GM12878 (cell line): ENCODE data around the gene PAK2. TPM values are rescaled to one million over a fixed set of nuclear protein-coding genes. Genes with fewer than 3 reads are reported as not detected.

Experiments
- BCL3 ChIP-seq: IDR thresholded peaks from 2 replicates; pipeline ENCODE4 v1.6.1; 2011; ENCODE audit warnings: borderline replicate concordance, low read depth, mild to moderate bottlenecking, moderate library complexity, low read length; ENCODE audit not compliant: insufficient read depth, poor library complexity, severe bottlenecking
- BCLAF1 ChIP-seq: fragments of 450-650 bp; IDR thresholded peaks from 2 replicates; pipeline ENCODE4 v1.6.1; 2017; ENCODE audit warnings: antibody characterized with exemption, mild to moderate bottlenecking, moderate library complexity
- BMI1 ChIP-seq: fragments of 450-650 bp; IDR thresholded peaks from 2 replicates; pipeline ENCODE4 v1.6.1; 2016; ENCODE audit warnings: mild to moderate bottlenecking, moderate library complexity, borderline replicate concordance
- CHD4 ChIP-seq: fragments of 200-600 bp; sonication (generic); IDR thresholded peaks from 2 replicates; pipeline ENCODE4 v1.6.1; 2016; ENCODE audit warnings: mild to moderate bottlenecking
- ELK1 ChIP-seq: IDR thresholded peaks from 2 replicates; pipeline ENCODE4 v1.6.1; 2012; ENCODE audit warnings: low read depth, low read length, improper control_type of control experiment
- ESRRA ChIP-seq: IDR thresholded peaks from 2 replicates; pipeline ENCODE4 v1.6.1; 2012; ENCODE audit warnings: mild to moderate bottlenecking, low read length, improper control_type of control experiment
- KAT2A ChIP-seq: conservative IDR thresholded peaks from 2 replicates; pipeline ENCODE4 v1.6.1; 2011; ENCODE audit warnings: low read depth, low read length; ENCODE audit not compliant: control insufficient read depth
- KDM1A ChIP-seq: fragments of 200-600 bp; sonication (generic); IDR thresholded peaks from 2 replicates; pipeline ENCODE4 v1.6.1; 2016; ENCODE audit warnings: borderline replicate concordance
- NKRF ChIP-seq: fragments of 450-650 bp; conservative IDR thresholded peaks from 2 replicates; pipeline ENCODE4 v1.6.1; 2017; ENCODE audit warnings: mild to moderate bottlenecking, moderate library complexity
- RB1 ChIP-seq: fragments of 450-650 bp; formaldehyde crosslinking; IDR thresholded peaks from 2 replicates; pipeline ENCODE4 v1.6.1; 2017; ENCODE audit warnings: mild to moderate bottlenecking, borderline replicate concordance
- SMARCA5 ChIP-seq: fragments of 450-650 bp; IDR thresholded peaks from 2 replicates; pipeline ENCODE4 v1.6.1; 2017; ENCODE audit warnings: mild to moderate bottlenecking
- SUZ12 ChIP-seq: fragments of 200-600 bp; sonication (generic); IDR thresholded peaks from one replicate; pipeline ENCODE4 v1.6.1; 2018; ENCODE audit warnings: antibody characterized with exemption, mild to moderate bottlenecking; ENCODE audit not compliant: unreplicated experiment
- TAF1 ChIP-seq: IDR thresholded peaks from 2 replicates; pipeline ENCODE4 v1.6.1; 2011; ENCODE audit warnings: mild to moderate bottlenecking, low read depth, low read length, borderline replicate concordance
- TARDBP ChIP-seq: IDR thresholded peaks from 2 replicates; pipeline ENCODE4 v1.6.1; 2016; ENCODE audit warnings: borderline replicate concordance
- USF1 ChIP-seq: IDR thresholded peaks from 2 replicates; pipeline ENCODE4 v1.6.1; 2011; ENCODE audit warnings: borderline replicate concordance, low read depth, mild to moderate bottlenecking, moderate library complexity, mixed read lengths, low read length; ENCODE audit not compliant: insufficient read depth; ENCODE audit errors: extremely low read length
- ZNF24 ChIP-seq: fragments of 450-650 bp; IDR thresholded peaks from 2 replicates; pipeline ENCODE4 v1.6.1; 2017; ENCODE audit warnings: antibody characterized with exemption, mild to moderate bottlenecking
- ZNF687 ChIP-seq: fragments of 450-650 bp; IDR thresholded peaks from 2 replicates; pipeline ENCODE4 v1.6.1; 2017; ENCODE audit warnings: mild to moderate bottlenecking, moderate library complexity
- polyA plus RNA-seq, 11 experiments: library from polyadenylated mRNA; depleted of rRNA in 4 of 11; unstranded in 6 of 11; stranded (reverse) in 5 of 11; fragments of >200 nt; fragmentation: Nextera tagmentation in 4 of 11; fragmentation: Illumina TruSeq in 1 of 11; extraction: Ambion mirVana in 4 of 11; extraction: Trizol in 1 of 11; gene quantifications; 1 replicate in 1 of 11; 2 replicates in 10 of 11; pipeline versions ENCODE4 v1.2.1 to v1.2.3, GENCODE V29; 2011 to 2016; ENCODE audit warnings: inconsistent platforms in 2 of 11, missing spikeins in 2 of 11, low read depth in 1 of 11
- total RNA-seq, 4 experiments: library from RNA; depleted of rRNA in 3 of 4; stranded (reverse); fragments of >200 nt in 3 of 4; fragmentation: Illumina TruSeq in 1 of 4; extraction: Trizol in 1 of 4; gene quantifications; 2 replicates each; pipeline versions ENCODE4 v1.2.1 to v1.2.3, GENCODE V29; 2013 to 2021

The PAK2 gene
- total and polyA plus RNA-seq, 10 of the 15 experiments (the other 5 are each of a cell fraction or from before 2014, with no cell fraction given) = 9.0 to 59.1 (median 27.0) TPM

GRCh38 chr3:196837819-196838420 lies 98.3 kb downstream of the PAK2 start (continued):
- no peak for TF ChIP-seq ESRRA
- no peak for TF ChIP-seq SUZ12
- peak; percentile 54; the same call in 1 of the 2 replicates for TF ChIP-seq SMARCA5
- no peak for TF ChIP-seq BCL3
- no peak for TF ChIP-seq BMI1
- TF ChIP-seq BCLAF1 = no peak
- no peak for TF ChIP-seq TARDBP
- TF ChIP-seq ZNF24 = no peak
- TF ChIP-seq RB1 = peak; percentile 44; the same call in 1 of the 2 replicates
- TF ChIP-seq TAF1 = no peak
- no peak for TF ChIP-seq ZNF687
- TF ChIP-seq USF1 = no peak
- no peak for TF ChIP-seq NKRF
- no peak for TF ChIP-seq ELK1
- TF ChIP-seq KDM1A = no peak
- no peak for TF ChIP-seq CHD4
- no peak for TF ChIP-seq KAT2A
